ENCODE results near the gene MIDN.

Gene MIDN

DNA sequence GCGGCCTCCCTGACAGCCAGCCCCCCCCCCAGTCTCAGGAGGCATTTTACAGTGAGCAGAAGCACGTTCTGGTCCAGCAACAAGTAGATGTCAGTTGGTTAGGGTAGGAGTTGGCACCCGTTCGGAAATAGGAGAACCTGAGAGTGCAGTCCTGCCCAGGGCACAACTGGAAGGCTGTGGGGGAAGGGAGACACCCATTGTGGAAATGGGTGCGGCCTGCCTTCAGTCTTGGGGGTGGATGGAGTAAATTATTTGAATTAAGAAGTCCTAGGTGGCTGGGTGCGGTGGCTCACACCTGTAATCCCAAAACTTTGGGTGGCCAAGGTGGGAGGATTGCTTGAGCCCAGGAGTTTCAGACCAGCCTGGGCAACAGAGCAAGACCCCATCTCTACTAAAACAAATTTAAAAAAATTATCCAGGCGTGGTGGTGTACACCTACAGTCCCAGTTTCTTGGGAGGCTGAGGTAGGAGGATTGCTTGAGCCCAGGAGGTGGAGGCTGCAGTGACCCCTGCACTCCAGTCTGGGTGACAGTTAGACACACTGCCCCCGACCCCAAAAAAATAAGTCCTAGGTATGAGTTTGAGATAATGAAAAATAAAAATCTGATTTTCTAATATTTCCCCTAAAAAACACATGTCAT, 21.9 kb downstream of the MIDN start:
- DNase-seq (ENCODE audit: low read depth in 2 of 2) = no peak

DNA sequence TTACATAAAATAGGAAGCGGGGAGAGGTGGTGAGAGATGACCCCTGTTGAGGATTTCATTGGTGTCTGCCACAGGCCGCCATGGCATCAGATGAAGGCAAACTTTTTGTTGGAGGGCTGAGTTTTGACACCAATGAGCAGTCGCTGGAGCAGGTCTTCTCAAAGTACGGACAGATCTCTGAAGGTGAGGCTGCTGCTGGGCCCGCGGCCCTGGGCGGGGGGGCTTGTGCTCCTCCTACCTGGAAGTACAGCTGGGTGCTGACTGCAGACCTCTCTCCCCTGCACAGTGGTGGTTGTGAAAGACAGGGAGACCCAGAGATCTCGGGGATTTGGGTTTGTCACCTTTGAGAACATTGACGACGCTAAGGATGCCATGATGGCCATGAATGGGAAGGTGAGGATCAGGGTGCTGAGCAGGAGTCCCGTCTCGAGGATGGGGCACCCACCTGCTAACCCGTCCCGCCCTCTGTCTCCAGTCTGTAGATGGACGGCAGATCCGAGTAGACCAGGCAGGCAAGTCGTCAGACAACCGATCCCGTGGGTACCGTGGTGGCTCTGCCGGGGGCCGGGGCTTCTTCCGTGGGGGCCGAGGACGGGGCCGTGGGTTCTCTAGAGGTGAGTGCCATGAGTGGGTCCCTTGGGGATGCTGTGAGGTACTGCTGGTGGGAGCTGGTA, 22.6 kb downstream of the MIDN start:
- DNase-seq (ENCODE audit: low read depth in 2 of 2) = no peak

DNA sequence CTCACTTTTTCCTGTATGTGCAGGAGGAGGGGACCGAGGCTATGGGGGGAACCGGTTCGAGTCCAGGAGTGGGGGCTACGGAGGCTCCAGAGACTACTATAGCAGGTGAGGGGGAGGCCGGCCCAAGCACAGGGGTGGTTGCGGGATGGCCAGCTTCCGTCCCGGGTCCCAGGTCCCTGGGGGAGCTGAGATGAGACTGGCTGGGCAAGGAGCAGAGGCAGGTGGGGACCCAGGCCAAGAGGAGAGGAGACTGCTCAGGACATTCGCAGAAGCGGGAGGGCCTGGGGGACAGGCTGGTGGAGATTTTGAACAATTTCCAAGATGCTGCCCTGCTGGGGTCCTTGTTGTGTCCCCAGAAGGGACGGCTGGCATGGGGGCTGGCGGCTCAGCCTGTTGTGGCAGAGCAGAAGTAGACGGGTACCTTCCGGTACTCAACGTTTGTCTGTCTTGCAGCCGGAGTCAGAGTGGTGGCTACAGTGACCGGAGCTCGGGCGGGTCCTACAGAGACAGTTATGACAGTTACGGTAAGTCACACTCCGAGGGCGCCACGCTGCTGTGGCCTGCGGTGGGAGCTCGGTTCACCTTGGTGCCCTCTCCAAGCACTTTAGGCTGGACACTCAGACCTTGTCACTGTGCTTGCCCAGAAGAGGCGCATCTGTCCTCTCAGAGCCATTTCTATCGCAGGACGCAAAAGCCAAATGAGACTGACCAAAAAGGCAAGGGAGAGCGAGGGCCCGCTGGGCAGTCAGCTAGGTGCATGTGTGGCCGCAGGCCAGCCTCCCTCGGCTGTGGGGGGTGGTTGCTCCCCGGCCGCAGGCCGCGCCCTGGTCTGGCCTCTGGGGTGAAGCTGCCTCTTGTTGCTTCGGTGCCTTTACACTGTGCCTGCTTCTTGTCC, 23.4 kb downstream of the MIDN start:
- no peak for DNase-seq (ENCODE audit: low read depth in 2 of 2)

DNA sequence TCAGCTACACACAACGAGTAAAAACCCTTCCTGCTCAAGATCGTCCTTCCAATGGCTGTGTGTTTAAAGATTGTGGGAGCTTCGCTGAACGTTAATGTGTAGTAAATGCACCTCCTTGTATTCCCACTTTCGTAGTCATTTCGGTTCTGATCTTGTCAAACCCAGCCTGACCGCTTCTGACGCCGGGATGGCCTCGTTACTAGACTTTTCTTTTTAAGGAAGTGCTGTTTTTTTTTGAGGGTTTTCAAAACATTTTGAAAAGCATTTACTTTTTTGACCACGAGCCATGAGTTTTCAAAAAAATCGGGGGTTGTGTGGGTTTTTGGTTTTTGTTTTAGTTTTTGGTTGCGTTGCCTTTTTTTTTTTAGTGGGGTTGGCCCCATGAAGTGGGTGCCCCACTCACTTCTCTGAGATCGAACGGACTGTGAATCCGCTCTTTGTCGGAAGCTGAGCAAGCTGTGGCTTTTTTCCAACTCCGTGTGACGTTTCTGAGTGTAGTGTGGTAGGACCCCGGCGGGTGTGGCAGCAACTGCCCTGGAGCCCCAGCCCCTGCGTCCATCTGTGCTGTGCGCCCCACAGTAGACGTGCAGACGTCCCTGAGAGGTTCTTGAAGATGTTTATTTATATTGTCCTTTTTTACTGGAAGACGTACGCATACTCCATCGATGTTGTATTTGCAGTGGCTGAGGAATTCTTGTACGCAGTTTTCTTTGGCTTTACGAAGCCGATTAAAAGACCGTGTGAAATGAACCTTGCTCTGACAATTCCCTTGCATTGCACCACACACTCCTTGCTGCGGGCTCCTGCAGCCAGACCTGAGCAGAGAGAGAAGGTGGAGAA, 24.3 kb downstream of the MIDN start:
- DNase-seq (ENCODE audit: low read depth in 2 of 2) = no peak

DNA sequence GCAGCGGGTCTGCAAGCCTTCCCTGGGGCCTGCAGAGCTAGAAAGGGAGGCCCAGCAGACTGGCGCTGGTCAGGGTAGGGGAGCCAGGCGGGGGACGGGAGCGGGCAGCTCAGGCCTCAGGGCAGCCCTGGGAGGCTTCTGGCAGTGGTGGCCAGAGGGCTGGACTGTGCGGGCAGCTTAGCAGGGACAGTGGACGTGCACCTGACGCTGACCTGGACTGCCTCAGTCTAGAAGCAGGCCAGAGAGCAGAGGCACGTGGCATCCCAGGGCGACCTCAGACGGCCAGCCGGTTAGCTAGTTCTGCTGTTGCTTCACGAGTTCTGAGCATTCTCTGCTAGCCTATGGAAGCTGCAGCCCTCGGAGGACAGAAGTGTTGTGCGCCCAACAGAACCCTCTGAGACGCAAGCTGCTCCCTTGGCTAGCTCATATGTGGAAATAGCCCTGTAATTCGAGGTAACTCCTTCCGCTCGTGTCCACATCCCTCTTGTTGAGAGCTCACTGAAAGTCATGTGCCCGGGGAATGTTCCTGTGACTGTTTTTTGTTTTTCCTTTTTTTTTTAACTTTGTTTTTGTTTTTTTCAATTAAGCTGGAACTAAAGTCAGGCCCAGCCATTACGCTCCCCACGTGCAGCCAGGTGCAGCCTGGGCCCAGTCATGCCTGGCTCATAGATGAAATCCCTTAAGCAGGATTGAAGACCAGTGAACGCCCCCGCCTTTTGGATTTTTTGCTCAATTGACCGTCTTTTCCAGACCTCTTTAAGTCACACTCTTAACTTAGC, 25.1 kb downstream of the MIDN start:
- no peak for DNase-seq (ENCODE audit: low read depth in 2 of 2)

DNA sequence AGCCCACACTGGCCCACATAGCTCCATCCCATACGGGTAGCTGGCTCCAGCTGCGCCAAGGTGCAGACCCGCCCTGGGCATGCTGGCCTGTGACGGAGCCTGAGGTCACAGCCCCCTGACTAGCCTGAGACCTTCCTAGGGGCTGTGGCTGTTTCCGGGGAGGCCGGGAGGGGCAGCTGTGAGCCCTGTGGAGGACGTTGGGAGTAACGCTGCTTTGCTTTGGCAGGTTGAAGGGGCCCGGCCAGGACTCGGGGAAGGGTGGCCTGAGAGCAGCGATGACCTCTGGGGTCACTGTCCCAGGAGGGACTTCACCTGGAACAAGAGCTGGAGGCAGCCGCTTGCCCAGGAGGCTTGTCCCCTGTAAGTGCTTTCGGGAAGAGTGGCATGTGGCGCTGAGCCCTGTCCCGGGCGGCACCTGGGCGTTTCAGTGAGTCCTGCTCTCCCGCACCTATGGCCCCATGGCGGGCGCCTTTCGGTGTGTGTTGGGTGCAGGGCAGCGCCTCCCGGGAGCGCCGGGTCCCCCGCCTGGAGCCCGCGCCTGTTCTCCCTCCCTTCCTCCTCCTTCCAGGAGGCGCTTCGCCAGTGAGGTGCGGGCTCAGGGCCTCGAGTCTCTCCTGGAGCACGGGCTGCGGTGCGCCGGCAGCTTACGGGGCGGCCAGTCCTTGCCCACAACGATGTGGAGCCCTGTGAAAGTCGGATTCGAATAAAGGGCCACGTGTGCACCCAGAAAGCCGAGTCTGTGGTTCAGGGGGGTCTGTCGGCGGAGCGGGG, 25.9 kb downstream of the MIDN start:
- no peak for DNase-seq (ENCODE audit: low read depth in 2 of 2)

DNA sequence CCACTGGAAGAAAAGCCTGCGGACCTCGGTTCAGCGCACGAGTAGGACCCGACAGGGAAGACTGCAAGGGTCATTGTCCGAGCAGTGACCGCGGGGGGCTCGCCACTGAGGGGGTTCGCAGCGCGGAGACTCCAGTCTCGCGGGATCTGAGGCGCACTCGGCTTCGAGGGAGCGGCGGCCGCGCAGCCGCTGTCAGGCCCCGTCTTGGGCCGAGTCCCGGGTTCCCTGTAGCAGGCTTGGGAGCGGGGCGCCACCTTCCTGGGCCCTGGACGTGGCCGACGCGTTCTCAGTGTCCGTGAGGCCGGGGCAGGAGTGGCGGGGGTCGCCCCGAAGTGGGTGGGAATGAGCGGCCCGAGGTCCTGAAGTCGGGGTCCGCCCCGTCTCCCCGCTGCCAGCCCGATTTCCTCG, 26.5 kb downstream of the MIDN start:
- no peak for DNase-seq (ENCODE audit: low read depth in 2 of 2)

DNA sequence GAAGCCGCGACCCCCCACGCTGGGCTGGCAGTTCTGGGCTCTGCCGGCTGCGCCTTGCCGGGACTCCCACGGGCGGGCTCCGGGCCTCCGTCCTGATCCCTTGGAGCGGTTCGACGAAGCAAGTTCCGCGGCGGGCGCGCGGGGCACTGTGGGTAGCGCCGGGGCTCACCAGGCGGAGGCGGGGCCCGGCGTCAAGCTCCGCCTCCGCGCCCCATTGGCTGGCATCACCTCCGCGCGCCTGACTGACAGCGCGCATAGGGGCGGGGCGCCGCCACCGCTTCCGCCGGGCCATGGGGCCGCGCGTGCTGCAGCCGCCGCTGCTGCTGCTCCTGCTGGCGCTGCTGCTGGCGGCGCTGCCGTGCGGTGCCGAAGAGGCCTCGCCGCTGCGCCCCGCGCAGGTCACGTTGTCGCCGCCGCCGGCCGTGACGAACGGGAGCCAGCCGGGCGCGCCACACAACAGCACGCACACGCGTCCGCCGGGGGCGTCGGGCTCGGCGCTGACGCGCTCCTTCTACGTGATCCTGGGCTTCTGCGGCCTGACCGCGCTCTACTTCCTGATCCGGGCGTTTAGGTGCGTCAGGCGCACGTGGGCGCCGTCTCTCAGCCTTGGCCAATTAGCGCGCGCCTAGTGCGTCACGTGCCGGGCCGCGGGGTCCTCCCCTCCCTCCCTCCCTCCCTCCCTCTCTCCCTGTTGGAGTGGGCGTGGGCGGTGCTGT, 27.0 kb downstream of the MIDN start, which contains the start of gene FAM174C:
TSS of gene FAM174C (plus strand) at position 271 of the 716 bp plus-strand sequence. CDS start at position 291, 20 bp downstream.
- DNase-seq (ENCODE audit: low read depth in 2 of 2) = peak; percentile 91 to 92

DNA sequence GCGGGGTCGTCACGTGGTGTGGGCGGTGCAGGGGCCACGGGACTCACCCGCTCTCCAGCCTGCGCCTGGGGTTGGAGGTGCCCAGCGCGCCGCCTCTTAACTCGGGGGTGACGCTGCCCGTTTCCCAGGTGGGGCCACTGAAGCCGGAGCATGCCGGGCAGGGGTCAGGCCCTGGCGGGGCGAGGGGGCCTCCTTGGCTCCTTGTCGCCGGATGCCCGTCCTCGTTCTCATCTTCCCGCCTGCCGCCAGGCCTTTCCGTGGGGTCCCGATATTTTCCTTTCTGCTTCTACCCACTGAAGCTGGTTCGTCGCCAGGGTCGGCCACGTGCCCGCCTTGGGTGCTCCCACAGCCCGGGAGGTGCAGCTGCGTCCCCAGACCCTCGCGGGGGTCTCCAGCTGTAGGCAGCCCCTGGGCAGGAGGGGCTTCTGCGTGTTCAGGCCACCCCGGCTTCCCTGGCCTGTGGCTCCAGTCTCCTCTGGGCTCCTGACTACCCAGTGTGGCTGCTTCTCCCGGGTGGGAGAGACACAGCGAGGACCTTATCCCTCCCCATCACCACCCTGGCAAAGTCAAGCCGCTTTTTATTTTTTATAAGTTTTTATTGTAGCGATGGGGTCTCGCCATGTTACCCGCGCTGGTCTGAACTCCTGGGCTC, 27.7 kb downstream of the MIDN start:
- DNase-seq (ENCODE audit: low read depth in 2 of 2) = no peak

DNA sequence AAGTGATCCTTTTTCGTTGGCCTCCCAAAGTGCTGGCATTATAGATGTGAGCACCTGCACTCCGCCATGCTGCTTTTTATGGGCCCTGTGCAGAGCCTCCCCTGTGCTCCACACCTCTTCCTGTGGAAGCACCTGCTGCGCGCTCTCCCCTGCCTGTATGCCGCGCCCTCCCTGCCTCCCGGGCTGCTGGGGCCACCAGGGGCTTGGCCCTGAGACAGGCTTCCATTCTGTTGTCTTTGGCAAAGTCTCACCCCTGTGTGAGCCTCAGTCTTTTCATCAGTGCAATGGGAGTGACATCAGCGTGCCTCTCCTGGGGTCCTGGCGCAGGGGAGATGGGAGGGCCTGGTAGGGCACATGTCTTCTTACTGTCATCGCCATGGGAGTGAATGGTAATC, 28.2 kb downstream of the MIDN start:
- DNase-seq (ENCODE audit: low read depth in 2 of 2) = no peak

DNA sequence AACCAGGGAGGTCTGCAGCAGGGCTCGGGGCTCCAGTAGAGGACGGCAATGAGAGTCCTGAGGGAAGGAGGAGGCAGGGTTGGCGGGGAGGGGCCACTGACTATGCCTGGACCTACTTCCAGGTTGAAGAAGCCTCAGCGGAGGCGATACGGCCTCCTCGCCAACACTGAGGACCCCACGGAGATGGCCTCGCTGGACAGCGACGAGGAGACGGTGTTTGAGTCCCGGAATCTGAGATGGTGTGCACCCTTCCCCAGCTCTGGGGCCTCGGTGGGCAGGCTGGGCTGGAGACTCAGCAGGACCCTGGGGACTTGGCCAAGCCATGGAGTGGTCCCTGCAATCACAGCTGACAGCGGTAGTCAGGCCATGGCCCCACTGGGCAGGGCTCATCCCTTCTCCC, 28.7 kb downstream of the MIDN start:
- no peak for DNase-seq (ENCODE audit: low read depth in 2 of 2)

DNA sequence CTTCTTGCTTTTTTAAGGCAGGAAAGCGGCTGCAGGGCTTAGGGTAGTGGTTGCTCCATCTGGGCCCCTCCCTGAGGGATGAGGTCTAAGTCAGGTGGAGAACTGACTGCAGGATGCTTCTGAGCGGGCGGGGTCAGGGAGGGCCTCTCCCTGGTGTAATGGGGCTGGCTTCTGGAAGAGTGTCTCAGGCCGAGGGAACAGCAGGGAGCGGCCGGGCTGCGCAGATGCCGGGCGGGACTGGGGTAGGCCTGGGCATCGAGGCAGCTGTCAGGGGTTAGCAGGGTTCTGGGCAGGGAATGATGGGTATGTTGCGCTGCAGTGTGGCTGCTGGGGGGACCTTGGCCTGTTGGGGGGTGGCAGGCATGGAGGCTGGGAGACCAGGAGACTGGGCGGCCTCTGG, 29.7 kb downstream of the MIDN start:
- DNase-seq (ENCODE audit: low read depth in 2 of 2) = no peak

DNA sequence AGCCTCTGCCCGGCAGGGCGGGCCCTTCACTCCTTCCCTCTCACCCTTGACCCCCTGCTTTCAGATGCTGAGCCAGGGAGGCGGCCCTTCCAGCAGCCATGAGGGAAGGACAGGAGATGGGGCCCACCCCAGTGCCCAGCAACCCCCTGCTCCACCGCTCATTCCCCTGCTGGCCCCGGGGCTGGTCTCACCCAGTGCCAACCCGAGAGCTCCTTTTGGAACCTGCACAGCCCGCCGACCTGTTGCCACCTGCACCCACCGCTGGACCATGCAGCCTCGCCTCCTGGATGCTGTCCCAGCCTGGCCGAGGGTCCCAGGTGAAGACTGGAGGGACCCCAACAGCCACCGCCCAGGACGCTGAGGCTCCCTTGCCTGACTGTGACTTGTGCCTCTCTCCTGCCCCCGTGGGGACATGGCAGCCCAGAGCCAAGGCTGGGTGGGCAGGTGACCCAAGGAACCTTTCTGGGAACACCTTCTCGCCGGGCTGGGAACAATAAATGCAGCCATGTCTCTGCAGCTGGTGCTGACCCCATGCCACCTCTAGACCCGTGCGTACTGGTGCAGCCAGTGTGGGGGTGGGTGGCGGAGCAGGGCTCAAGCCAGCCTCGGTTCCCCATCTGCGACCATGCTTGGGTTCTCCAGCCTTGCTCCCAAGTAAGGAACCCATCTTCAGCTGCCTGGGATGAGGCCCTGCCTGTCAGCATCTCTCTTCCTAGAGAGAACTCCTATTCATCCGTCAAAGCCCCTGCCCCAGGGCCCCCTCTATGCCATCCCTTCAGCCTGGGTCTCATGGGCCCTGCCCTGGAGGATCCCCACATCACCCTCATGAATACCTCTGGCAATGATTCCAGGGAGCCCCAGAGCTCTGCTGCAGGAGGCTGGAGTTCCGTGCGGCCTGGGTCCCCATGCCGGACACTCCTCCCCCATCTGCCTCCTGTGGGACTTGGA, 30.6 kb downstream of the MIDN start:
- DNase-seq (ENCODE audit: low read depth in 2 of 2) = no peak

DNA sequence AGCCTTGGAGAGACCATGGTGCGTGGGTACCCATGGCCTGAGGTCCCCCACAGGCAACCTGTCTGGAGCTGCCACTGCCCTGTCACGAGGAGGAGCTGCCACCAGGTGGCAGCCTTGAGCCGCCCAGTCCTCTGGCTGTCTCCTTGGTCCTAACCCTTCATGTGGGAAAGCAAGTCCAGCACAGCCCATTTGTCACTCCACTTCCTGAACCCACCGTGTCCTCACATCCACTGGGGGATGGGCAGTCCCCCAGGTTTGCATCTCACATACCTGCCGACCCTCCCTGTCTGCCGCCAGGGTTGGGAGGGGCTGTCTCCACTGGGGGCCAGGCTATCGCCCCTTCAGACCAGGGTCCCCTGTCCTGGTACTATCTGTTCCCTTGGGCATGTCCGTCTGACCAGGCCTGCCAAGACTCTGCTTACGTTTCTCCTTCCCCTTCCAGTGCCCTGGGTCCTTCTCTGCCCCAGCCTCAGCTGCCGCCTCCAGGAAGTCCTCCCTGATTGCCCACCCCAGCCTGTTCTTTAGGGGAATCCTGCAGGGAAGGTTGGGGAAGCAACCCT, 31.5 kb downstream of the MIDN start:
- no peak for DNase-seq (ENCODE audit: low read depth in 2 of 2)

DNA sequence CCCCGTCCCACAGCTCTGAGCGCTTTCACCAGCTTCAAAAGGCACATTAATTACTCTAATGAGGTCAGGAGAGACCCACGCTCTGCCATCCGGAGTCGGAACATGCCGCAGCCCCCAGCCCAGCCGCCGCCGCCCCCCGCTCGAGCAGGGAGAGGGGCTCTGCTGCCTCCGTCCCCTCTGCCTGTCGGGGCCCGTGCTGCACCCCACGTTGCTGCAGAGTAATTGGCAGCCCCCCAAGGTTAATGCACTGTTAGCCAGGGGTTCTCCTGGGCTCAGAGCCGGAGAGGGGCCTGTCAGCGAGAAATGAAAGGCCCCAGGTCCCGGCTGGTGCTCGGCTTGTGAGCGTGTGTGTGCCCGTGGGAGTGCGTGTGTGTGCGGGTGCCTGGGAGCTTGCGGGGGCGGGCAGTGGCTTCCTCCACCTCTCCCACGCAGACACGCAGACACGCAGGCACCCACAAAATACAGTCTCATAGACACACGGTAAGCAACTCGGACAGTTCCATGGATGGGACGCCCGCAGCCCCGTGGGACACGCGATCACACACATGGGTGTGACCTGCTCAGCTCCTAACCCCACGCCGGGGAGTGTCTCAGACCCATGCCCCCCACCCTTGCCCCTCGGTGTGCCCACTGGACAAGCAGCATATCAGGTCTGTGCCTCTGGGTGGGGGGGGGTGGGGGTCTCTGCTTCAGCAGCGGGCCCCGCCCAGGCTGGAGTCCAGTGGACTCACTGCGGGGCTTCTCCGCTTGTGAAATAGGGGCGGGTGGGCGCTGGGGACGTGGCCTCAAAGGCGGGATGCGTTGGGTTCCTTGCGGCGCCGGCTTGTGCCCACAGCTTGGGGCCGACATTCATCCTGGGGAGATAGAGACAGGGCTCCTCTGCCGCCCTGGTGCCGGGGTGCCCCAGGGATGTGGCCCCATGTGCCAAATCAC, 32.5 kb downstream of the MIDN start:
- no peak for DNase-seq (ENCODE audit: low read depth in 2 of 2)

DNA sequence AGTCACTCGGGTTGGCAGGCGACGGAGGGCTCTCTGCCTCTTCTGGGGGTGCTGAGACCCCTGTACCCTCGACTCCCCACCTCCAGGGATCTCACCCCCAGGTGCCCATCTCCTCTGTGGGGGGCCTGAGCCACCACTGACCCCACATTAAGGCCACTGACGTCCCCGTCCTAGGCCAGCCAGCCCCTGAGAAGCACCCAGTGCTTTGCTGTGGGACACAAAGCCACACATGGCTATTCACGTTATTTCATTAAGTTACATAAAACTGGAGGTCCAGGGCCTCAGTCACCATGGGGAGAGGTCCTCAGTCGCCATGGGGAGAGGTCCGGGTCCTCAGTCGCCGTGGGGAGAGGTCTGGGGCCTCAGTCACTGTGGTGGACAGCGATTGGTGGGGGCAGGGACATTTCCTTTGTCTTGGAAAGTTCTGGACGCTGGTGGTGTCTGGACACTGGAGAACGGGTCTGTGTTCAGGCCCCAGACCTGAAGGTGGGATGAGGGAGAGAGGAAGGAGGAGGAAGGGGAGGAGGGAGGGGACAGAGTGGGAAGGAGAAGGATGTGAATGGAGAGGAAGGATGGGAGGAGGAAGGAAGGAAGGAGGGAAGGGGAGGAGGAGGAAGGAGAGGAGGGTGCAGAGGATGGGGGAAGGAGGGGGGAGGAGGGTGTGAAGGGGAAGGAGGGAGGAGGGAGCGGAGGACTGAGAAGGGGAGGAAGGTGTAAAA, 33.3 kb downstream of the MIDN start:
- DNase-seq (ENCODE audit: low read depth in 2 of 2) = no peak

Data from fibroblast of skin of left biceps (primary cell).